ENCODE data around the gene FAM222A.

The FAM222A gene

DNA sequence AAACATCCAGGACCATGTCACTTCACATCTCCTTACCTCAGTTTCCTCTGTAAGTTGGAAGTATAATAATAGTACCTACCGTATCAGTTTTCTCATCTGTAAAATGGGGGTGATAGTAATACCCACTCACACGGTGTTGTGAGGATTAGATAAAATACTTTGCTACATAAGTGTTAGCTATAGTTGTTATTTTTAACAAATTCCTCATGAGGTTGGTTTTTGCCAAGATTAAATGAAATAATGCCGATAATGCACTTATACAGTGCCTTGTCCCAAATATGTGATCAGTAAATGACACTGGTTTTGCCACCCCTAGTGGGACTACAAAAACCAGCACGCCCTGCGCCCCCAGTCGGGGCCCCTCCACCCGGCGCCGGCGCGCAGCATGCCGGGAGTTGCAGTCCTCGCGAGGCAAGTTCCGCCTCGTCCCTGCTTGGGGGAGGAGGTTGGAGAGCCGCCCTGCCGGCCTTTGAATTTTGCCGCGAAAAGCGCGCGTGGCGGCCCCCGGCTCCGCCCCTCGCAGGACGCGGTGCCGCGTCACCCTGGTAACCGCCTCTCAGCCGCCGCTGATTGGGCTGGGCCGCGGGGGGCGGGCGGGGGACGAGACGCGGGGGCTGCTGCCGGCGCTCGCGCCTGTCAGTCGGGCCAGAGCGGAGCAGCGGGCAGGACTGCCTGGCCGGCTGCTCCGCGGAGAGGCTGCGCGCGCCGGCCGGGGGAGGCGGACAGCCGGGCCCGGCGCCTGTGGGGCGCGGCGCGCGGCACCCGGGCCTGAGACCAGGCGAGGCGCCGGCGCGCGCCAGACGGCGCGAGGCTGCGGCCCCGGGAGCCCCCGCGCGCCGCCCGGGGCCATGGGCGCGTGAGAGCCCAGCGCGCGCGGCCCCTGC lies at the start of gene FAM222A:
Gene FAM222A (plus strand): TSS at position 639 of the 884 bp plus-strand sequence. CDS start 30,322 bp downstream, outside the sequence.
- DNase-seq (ENCODE audit: low spot score), result peak; percentile 97

DNA sequence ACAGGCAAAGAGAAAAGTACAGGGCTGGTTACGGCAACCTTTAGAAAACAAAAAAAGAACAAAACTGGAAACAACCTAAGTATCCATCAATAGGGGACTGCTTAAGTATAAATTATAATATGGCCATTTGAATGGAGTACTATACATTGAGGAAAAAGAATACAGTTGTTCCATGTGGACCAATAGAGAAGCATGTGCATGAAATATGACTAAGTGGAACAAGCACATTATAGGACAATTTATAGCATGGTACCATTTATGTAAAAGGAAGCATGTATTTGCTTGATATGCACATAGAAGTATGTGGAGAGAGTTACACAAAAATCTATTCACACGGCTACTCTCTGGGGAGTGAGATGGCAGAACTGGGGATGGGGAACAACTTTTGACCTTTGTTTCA lies 49.2 kb upstream of the FAM222A start:
- no peak for DNase-seq (ENCODE audit: low spot score)

DNA sequence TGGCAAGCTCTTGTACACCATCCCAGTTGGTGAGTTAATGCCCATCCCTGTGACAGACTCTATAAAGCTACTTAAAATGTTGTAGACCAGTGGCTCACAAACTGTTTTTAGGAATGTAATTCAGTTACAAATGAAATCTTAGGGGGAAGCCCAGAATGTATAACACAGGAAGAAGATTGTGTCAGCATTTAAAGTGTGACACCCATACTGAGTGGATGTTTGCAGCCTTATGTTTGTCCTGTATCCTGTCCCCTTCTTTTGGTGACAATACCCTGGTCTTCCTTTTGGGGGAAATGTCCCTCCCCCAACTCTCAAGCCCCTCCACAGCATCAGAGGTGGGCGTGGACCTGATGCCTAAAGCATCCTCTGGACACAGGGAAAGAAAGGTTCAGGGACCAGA lies 47.6 kb upstream of the FAM222A start:
- DNase-seq (ENCODE audit: low spot score), result no peak

DNA sequence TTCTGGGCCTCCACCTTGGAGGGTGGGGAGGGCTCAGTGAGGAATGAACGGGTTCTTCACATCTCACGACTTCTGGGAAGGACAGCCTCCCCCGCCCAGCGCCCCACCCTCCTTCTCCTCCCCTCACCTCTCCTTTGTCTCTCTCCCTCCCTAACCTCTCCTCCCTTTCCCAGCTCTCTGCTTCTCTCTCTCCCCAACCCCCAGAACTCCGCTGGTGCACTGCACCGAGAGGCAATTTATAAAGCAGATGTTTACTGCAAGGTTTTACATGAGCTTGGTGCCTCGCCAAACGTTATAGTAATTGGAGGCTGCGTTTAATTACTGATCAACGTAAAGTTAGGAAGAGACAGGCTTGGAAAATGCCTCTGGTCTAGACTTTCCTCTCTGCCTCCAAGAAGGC lies 42.9 kb upstream of the FAM222A start:
- DNase-seq (ENCODE audit: low spot score), result no peak

DNA sequence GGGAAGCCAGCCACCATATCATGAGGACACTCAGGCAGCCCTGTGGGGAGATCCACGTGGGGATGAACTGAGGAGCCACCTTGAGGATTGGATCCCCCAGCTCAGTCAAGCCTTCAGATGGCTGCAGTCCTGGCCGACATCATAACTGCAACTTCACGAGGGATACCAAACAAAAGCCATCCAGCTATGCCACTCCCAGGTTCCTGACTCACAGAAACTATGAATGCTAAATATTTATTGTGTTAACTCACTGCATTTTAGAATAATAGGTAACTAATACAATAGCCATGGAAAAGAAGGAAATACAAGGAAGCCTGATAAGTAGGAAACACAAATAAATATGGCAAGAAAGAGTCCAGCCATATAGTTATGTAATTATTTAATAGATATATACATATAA lies 42.1 kb upstream of the FAM222A start:
- DNase-seq (ENCODE audit: low spot score), result no peak

DNA sequence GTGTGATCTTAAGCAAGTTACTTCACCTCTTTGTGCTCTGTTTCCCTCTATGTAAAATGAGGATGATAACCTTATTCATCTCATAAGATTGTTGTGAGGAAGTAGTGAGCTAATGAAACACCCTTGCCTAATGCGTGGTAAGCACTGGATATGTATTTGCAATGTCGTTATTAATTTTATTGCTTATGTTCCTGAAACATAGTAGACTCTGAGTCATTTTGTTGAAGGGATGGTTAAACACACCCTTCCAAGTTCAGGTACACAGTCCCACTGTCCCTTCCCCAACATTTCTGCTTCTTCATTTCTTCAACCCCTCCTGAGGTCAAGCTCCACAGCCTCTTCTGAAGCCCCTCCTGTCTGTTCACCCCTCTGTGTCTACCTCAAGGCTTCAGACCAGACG lies 40.2 kb upstream of the FAM222A start:
- no peak for DNase-seq (ENCODE audit: low spot score)

DNA sequence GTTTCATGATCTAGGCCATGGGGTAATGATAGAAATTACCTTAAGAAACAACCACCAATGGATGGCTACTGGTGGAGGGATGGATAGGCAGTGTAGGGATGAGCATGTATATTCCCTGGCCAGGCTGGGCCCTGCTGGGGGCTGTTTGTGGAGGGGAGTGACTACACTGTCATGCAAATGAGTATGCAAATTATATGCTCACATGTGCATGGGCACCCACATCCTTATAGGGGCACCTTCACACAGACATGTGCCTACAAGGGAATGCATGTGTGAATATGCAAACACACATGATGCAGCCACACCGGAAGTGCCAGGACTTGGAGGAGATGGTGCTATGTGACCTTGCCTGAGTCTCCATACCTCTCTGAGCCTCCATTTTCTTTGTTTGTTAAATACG lies 39.7 kb upstream of the FAM222A start:
- DNase-seq (ENCODE audit: low spot score), result peak; percentile 25

DNA sequence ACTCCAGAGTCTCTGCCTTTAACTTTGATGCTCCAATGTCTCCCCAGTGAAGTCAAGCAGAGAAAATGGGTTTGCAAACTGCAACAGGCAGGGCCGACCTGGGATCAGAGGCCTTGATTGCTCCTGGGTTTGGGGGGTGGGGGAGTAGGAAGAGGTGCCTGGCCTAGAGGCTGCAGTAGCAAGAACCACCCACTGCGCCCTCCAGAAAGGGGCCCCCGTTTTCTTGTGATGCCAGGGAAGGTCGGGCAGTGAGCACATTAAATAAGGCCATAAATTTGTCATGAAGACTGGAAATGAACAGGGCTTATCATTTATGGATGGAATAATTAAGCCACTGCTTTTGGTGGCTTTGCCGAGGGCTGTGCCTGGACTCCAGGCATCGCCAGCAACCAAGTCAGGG lies 38.2 kb upstream of the FAM222A start:
- DNase-seq (ENCODE audit: low spot score), result no peak

DNA sequence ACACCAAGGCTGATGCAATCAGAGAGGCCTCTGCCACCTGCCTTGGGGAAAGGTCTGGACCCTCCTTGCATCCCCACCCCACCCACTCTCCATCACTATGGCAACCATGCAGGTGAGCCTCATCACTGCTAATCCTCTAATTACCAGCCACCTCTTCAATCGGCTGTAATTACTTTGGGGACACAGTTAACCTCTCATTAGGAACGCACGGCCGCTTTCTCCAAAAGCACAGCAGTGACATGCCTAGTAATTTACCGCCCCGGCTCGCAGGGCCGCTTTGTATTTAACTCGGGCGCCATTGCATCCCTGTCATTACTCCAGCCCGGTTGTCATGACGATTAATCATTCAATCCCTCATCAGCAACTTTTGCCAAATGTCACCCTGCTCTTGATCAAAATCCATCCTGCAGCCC lies 36.3 kb upstream of the FAM222A start:
- no peak for DNase-seq (ENCODE audit: low spot score)

DNA sequence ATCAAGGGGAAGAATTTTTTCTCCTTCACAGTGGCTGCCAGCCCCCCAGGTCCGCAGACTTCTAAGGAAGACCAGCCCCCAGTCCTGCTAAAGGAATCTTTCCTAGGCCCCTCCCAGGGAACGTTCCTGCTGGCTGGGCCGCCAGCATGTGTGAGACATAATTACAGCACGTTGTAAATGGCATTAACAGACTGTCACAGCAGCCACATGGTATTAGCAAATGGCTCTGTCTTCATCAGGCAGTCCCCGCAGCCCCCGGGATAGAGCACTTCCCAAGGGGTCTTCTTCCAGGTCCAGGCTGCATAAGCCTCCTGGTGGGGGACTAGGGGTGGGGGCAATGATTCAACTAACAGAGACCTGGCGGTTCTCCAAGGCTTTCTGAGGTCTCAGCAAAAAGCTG lies 34.9 kb upstream of the FAM222A start:
- DNase-seq (ENCODE audit: low spot score), result no peak

DNA sequence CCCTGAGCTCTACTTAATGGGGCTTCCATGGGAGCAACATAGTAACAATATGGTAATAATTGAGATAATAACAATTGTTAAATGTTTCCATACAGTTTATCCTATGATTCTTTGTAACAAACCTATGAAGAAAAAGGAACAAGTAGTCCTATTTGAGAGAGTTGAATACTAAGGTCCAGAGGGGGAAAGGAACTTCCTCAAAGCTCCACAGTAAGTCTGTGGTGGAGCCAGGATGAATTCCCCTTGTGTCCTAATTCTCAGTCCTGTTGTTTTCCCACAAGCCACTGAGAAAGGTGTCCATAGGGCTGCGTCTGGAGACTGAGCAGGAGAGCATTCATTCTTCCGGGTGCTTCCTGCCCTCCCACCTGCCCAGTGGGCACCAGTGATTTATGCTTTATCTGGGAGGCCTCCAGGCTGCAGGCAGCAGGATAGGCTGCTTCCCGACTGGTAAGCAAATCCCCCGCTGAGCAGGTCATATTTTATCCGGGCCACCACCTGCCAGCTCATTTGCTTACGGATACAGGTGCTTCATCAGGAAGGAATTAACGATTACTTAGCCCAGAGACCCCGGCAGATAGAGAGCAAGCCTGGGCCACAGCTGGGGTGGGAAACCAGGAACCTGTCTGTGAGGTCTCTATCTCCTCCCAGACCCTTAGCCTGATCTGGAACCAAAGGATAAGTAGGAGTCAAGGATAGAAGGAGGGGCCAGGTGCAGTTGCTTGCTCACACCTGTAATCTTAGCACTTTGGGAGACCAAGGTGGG lies 33.9 kb upstream of the FAM222A start:
- DNase-seq (ENCODE audit: low spot score), result no peak

DNA sequence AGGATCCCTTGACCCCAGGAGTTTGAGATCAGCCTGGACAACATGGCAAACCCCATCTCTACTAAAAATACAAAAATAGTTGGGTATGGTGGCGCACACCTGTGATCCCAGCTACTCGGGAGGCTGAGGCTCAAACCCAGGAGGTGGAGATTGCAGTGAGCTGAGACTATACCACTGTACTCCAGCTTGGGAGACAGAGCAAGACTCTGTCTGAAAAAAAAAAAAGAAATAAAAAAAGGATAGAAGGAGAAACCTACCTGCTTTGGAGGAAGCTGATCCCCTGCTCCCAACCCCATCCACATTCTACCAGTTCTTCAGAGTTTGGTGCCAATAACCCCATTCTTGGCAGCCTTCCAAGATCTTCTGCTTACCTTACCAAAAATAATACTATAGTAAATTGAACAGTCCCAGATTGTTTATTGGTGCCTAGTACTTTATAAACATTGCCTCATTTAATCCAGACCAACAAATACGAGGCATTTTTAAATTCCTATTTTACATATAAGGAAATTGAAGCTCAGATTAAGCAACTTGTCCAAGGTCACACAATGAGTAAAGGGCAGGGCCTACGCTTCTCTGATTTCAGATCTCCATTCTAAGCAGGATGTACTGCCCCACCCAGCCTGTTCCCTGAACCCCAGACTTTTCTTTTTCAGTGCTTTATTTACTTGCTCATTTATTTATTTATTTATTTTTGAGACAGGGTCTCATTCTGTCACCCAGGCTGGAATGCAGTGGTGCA lies 33.2 kb upstream of the FAM222A start:
- no peak for DNase-seq (ENCODE audit: low spot score)

DNA sequence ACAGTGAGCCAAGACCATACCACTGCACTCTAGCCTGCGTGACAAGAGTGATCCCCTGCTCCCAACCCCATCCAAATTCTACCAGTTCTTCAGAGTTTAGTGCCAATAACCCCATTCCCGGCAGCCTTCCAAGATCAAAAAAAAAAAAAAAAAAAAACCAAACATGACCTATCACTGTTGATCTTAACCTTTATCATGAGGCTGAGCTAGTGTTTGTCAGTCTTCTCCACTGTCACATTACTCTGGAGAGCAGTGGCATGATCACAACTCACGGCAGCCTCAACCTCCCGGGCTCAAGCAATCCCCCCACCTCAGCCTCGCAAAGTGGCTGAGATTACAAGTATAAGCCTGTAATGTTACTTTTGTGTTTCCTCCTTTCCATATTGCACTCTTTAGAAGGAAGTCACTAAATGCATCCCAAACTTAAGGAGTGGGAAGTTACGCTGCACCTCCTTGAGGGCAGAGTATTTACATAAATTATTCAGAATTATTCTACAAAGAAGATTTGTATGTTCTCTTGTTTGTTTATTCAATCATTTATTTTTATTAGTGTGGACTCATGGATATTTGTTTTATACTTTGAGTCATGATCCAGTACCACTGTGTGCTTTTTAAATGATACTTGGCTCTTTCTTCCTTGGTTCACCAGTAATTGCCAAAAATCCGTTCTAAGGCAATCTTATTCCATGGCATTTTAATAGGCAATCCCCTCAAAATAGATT lies 31.5 kb upstream of the FAM222A start:
- no peak for DNase-seq (ENCODE audit: low spot score)

DNA sequence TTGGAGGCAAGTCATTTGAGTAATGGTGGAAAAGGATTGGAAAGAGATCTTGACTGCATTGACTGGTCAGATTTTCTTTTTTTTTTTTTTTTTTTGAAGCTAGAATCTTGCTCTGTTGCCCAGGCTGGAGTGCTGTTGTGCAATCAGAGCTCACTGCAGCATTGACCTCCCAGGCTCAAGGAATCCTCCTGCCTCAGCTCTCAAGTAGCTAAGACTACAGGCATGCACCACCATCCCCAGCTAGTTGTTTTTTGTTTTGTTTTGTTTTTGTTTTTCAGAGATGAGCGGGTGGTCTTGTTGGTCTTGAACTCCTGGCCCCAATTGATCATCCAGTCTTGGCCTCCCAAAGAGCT lies 30.9 kb upstream of the FAM222A start:
- no peak for DNase-seq (ENCODE audit: low spot score)

DNA sequence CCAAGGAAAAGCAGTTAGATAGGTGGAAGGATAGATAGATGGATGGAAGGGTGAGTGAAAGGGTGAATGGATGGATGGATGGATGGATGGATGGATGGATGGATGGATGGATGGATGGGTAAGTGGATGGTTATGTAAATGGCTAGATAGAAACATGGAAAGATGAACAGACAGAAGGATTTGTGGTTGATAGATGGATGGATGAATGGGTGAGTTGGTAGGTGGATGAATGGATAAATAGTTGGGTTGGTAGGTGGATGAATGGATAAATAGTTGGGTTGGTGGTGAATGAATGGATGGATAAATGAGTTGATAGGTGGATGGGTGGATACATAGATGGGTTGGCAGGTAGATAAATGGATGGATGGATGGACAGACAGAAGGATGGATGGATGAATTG lies 30.3 kb upstream of the FAM222A start:
- DNase-seq (ENCODE audit: low spot score), result no peak

DNA sequence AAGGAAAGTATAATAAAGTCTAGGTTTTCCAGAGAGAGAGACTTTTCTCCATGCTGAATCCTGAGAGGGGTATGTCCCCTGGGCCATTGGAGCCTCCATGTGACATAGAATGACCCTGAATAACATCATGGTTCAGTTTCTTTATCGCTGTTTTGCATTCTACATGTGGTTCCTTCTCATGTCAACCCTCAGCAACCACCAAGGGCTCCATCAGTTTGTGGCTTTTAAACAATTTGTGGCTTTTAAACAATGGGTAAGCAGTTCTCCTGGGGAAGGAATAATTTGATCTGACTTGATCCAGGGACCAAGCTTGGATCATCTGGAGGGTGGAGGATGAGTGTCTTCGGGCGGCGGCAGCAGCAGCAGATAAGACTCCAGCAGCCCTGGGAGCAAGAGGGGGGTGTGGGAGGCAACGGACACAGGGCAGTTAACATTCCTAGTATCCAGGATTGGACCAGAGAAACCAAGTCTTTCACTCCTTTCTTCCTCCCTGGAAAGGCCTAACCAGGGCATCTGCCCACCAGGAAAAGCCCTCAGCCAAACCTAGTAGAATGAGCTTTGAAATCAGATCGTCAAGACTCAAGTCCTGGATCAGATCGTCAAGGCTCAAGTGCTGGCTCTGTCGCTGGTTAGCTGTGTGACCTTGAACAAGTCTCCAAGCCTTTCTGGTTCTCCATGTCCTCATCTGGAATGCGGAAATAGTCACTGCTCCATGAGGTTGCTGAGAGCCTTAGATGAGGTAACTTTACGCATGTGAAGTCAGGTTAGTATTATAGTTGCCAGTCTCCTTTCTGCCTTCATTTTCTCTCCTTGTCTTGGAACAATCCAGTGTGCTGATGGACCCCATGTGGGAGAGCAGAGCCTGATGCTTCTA lies 27.8 kb upstream of the FAM222A start:
- no peak for DNase-seq (ENCODE audit: low spot score)

DNA sequence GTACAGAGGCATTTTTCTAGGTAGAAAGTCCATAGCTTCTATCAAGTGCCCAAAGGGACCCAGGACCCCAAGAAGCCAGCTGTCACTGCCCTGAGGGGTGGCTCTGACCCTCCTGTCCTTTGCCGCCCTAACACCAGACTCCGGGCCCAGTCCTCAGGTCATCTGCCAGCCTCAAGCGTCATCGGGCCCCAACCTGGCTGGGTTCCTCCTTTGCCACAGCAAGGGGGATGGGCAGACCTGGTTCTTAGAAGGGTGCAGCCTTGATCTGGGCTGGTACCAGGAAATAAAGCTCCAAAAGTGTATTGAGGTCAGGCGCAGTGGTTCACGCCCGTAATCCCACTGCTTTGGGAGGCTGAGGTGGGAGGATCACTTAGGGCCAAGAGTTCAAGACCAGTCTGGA lies 27.1 kb upstream of the FAM222A start:
- no peak for DNase-seq (ENCODE audit: low spot score)

DNA sequence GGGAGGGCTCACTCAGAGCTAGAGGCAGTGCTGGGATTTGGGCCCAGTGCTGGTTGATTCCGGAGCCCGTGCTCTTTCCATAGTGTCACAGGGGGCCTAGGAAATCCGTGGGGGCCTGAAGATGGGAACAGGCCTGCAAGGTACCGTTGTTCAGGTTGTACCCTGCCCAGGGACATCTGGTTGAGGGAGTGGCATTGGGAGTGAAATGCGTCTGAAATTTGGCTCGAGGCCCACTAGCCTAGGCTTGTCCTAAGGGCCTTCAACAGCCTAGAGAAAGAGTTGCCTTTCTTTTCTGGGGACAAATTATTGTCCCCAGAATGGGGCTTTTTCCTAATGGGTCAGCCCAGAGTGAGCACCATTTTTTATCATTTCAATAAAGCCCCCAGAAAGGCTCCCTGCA lies 26.4 kb upstream of the FAM222A start:
- no peak for DNase-seq (ENCODE audit: low spot score)

DNA sequence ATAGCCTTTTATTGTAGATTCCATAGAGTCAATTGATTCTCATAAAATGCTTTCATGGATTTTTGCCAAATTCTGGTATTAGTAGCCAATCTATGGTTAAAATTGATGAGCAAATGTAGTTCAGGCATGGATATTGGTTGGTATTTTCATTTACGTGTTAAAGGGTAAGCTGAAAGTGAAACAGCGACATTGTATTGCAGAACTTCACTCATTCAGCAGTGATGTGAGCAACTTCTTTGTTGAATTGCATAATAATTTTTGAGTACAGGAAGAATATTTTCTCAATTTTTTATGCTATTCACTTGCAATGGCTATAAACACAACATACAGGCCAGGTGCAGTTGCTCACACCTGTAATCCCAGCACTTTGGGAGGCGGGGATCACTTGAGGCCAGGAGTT lies 24.2 kb upstream of the FAM222A start:
- DNase-seq (ENCODE audit: low spot score), result no peak

DNA sequence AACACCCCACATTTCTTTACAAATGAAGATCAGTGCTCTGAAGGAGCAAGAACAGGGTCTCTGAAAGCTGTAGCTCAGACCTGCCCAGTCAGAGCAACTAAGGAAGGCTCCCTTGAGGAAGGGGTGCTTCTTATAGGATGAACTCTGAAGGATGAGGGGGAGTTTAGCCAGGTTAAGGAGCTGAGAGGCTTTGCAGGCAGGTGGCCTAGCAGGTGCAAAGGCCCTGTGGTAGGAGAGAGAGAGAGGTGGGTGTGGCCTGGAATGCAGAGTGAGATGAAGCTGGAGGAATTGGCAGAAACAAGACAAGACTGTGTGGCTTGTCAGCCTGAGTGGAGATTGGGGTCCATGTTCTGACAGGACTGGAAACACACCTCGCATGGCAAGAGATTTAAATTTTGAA lies 20.5 kb upstream of the FAM222A start:
- no peak for DNase-seq (ENCODE audit: low spot score)
